Transverse colon (tissue), 4 donors: Measurements from ENCODE around the gene CCNL2. TPM values are rescaled to one million over a fixed set of nuclear protein-coding genes. Genes with fewer than 3 reads are reported as not detected.
"Not testable (repeated sequence)": the region's sequence is repeated elsewhere in the genome, so short reads cannot be mapped to it uniquely, and the experiment has no call there.

Experiments used
- DNase-seq: peaks from one replicate; pipeline ENCODE4 v3.0.0-alpha.2; 2019
- H3K27ac ChIP-seq, 4 donors: fragments of 200-600 bp; sonication (generic); 2 replicates each; pipeline ENCODE4 v1.5.1; 2016 to 2018; ENCODE audit warnings: inconsistent platforms in 4 of 4
- H3K27me3 ChIP-seq: fragments of 200-600 bp; sonication (generic); 2 replicates; pipeline ENCODE4 v1.5.1; 2017; ENCODE audit warnings: inconsistent platforms
- H3K36me3 ChIP-seq, 4 donors: fragments of 200-600 bp; sonication (generic); 2 replicates each; pipeline ENCODE4 v1.5.1; 2017 to 2019; ENCODE audit warnings: inconsistent platforms in 4 of 4
- H3K4me1 ChIP-seq, 4 donors: fragments of 200-600 bp; sonication (generic); 2 replicates each; pipeline ENCODE4 v1.5.1; 2017 to 2020; ENCODE audit warnings: inconsistent platforms in 4 of 4
- H3K4me3 ChIP-seq, 4 donors: fragments of 200-600 bp; sonication (generic); 1 replicate in 1 of 4; 2 replicates in 3 of 4; pipeline versions ENCODE4 v1.5.1 to v1.6.1; 2017 to 2019; ENCODE audit warnings: inconsistent platforms in 4 of 4
- H3K9me3 ChIP-seq, 2 donors: fragments of 200-600 bp; sonication (generic); 2 replicates each; pipeline ENCODE4 v1.5.1; 2017 to 2019; ENCODE audit warnings: inconsistent platforms in 2 of 2
- CTCF ChIP-seq, 5 experiments: fragments of 200-600 bp in 3 of 5; fragments of 450-650 bp in 2 of 5; sonication (generic) in 3 of 5; IDR thresholded peaks; 1 replicate in 2 of 5; 2 replicates in 3 of 5; pipeline ENCODE4 v1.5.1; 2016 to 2017; ENCODE audit warnings: antibody characterized with exemption in 5 of 5, inconsistent platforms in 3 of 5, mild to moderate bottlenecking in 2 of 5, moderate library complexity in 1 of 5
- EP300 ChIP-seq: sonication (generic); formaldehyde crosslinking; IDR thresholded peaks from one replicate; pipeline ENCODE4 v1.6.1; 2017; ENCODE audit warnings: antibody characterized with exemption, low read depth
- POLR2A ChIP-seq: fragments of 450-650 bp; IDR thresholded peaks from one replicate; pipeline ENCODE4 v1.6.1; 2016; ENCODE audit warnings: antibody characterized with exemption, mild to moderate bottlenecking, moderate library complexity
- POLR2AphosphoS5 ChIP-seq, 3 donors: sonication (generic); formaldehyde crosslinking; IDR thresholded peaks; one replicate each; pipeline ENCODE4 v1.6.1; 2016; ENCODE audit warnings: antibody characterized with exemption in 3 of 3
- WGBS, 2 donors: methylation state at CpG; one replicate each; pipeline ENCODE4 v1.1.5; 2018; ENCODE audit warnings: low coverage in 1 of 2; 5-methylcytosine and 5-hydroxymethylcytosine counted together
- in situ Hi-C, 4 donors: fragments of 200-750 bp; cut with MboI; loops; one replicate each; pipeline versions ENCODE4 v1.15.0 to v1.15.1; 2017; ENCODE audit warnings: low sequenced_read_pairs in 3 of 4, low pct_ligation_motif_present in 1 of 4, low pct_unique_long_range_greater_than_20kb in 1 of 4
- intact Hi-C: fragments of 100-400 bp; cut with DNase I; formaldehyde crosslinking; loops from one replicate; pipeline ENCODE4 v1.15.1; 2023; ENCODE audit warnings: low total_unique reads
- total RNA-seq, 4 donors: library from RNA; depleted of rRNA; stranded (reverse); fragments of >200 nt; gene quantifications; one replicate each; pipeline ENCODE4 v1.1.0, GENCODE V29; 2016

CCNL2 gene
- total RNA-seq, 4 donors from 2014 or later: 169 to 657 (median 349) TPM

- Histone ChIP-seq H3K27ac (peak overlapping the region in 1 of 4 donors; percentile 24), H3K36me3 (no peaks in the 10 kb centered on the region), H3K27me3 (no peaks in the 10 kb centered on the region), H3K4me1 (peaks cover 26 to 34% (median 30%) of the 10 kb centered on the region in 4 donors), H3K9me3 (no peaks in the 10 kb centered on the region), H3K4me3 (no peak overlapping the region)
- intact Hi-C loops (loop anchor here (10.0 kb wide), 1 partner anchor 357 kb away; the partner anchor contains the start of gene ISG15), in situ Hi-C loops (no loop called here)
- WGBS, 2 donors: 50 to 100% methylated on average over 1 to 12 of the region's 12 CpGs
- DNase-seq: no peak
- no peak for TF ChIP-seq POLR2AphosphoS5 (IDR thresholded peaks at IDR 0.05)
- TF ChIP-seq POLR2A: no peak
- TF ChIP-seq CTCF (IDR thresholded peaks at IDR 0.05): no peak
- TF ChIP-seq EP300: no peak
These were observed 27.8 kb downstream of the CCNL2 start for GRCh38 chr1:1371364-1371745.

DNA sequence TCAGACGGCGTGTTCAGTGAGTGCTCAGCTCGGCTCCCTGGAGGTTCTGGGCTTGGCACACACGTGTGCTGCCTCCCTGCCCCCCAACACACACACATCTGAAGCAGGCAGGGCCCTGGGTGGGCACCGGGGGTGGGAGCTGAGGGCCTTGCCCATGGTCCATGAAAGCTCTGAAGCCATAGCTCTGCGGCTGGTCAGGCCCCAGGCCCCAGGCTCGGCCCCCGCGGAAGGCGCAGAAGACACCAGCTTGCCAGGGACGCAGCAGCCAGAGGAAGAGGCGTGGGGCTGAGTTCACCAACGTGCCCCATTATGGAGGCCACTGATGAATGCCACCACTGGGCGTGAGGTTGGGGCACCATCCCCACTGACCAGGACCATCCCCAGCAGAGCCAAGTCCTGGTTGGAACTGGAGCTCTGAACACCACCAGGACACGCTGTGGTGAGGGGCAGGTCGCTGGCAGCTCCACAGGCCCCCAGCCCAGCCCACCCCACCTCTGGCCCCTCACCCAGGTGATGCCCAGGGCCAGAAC lies 28.3 kb downstream of the CCNL2 start:
- no peak for DNase-seq
- Histone ChIP-seq H3K27me3 (no peaks in the 10 kb centered on the region), H3K4me1 (peaks cover 22 to 31% (median 27%) of the 10 kb centered on the region in 4 donors), H3K4me3 (no peak overlapping the region), H3K36me3 (no peaks in the 10 kb centered on the region), H3K27ac (no peak overlapping the region), H3K9me3 (no peaks in the 10 kb centered on the region)
- in situ Hi-C loops: no loop called here
- 82% methylated on average over 16 of the region's 16 CpGs; no CpG with 5 or more reads in 1 of the 2 donors for WGBS, 2 donors
- TF ChIP-seq POLR2AphosphoS5 (IDR thresholded peaks at IDR 0.05): no peak
- no peak for TF ChIP-seq EP300
- no peak for TF ChIP-seq POLR2A
- TF ChIP-seq CTCF (IDR thresholded peaks at IDR 0.05): no peak
- intact Hi-C loops: loop anchor here (10.0 kb wide), 1 partner anchor 356 kb away; the partner anchor contains the start of gene ISG15

GRCh38 chr1:1370094-1370493 lies 29.0 kb downstream of the CCNL2 start:
- H3K4me1 ChIP-seq: peaks cover 20 to 28% (median 25%) of the 10 kb centered on the region in 4 donors
- H3K9me3 ChIP-seq, H3K4me3 ChIP-seq, H3K27me3 ChIP-seq, H3K36me3 ChIP-seq, DNase-seq, H3K27ac ChIP-seq, in situ Hi-C loops: not testable (repeated sequence)
- intact Hi-C loops: loop anchor here (10.0 kb wide), 1 partner anchor 355 kb away; the partner anchor contains the start of gene ISG15
- WGBS, 2 donors: 89% methylated on average over 14 of the region's 14 CpGs; no CpG with 5 or more reads in 1 of the 2 donors

DNA sequence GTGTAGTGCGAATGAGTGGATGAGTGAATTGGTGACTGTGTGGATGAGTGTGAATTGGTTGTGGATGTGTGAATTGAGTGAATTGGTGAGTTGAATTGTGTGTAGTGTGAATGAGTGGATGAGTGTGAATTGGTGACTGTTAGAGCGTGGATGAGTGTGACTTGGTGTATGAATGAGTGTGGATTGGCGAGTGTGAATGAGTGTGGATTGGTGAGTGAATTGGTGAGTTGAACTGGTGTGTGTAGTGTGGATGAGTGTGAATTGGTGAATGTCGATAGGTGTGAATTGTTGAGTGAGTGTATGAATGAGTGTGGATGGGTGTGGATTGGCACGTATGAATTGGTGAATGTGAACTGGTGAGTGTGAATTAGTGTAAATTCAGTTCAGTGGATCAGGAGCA lies 31.8 kb downstream of the CCNL2 start:
- no peaks in the 10 kb centered on the region for H3K9me3 ChIP-seq
- 97 to 100% methylated on average over 5 of the region's 5 CpGs for WGBS, 2 donors

More for the DNA sequence above, 31.8 kb downstream of the CCNL2 start:
- Histone ChIP-seq H3K27me3 (no peaks in the 10 kb centered on the region), H3K36me3 (no peaks in the 10 kb centered on the region), H3K4me3 (no peak overlapping the region), H3K4me1 (peaks cover 7 to 11% (median 9%) of the 10 kb centered on the region in 4 donors), H3K27ac (no peak overlapping the region)
- in situ Hi-C loops: no loop called here
- DNase-seq: no peak
- intact Hi-C loops: no loop called here
- no peak for TF ChIP-seq POLR2A
- no peak for TF ChIP-seq EP300
- no peak for TF ChIP-seq CTCF (IDR thresholded peaks at IDR 0.05)
